IPS DF 6.9 (cell line): ENCODE results near the gene RBM47.
"Not testable (repeated sequence)": the region's sequence is repeated elsewhere in the genome, so short reads cannot be mapped to it uniquely, and the experiment has no call there.

ENCODE experiments used
- DNase-seq: peaks from one replicate; pipeline ENCODE4 v3.0.0-alpha.2; 2013; ENCODE audit warnings: low read depth, low spot score
- H3K27ac ChIP-seq: one replicate; pipeline ENCODE4 v1.5.1; 2013; ENCODE audit warnings: low read length, control low read depth
- H3K27me3 ChIP-seq: 2 replicates; pipeline ENCODE4 v1.6.1; 2013; ENCODE audit warnings: mild to moderate bottlenecking, low read length; ENCODE audit not compliant: control insufficient read depth, insufficient read depth
- H3K36me3 ChIP-seq: 2 replicates; pipeline ENCODE4 v1.6.1; 2013; ENCODE audit warnings: low read length; ENCODE audit not compliant: control insufficient read depth, insufficient read depth
- H3K4me1 ChIP-seq: 2 replicates; pipeline ENCODE4 v1.6.1; 2013; ENCODE audit warnings: low read length; ENCODE audit not compliant: control insufficient read depth, insufficient read depth
- H3K4me3 ChIP-seq: 2 replicates; pipeline ENCODE4 v1.5.1; 2013; ENCODE audit warnings: mild to moderate bottlenecking, low read length
- H3K9me3 ChIP-seq: 2 replicates; pipeline ENCODE4 v1.6.1; 2013; ENCODE audit warnings: low read length, inconsistent platforms; ENCODE audit not compliant: control insufficient read depth, insufficient read depth
- WGBS: extraction: QIAGEN DNeasy Blood & Tissue Kit; methylation state at CpG from one replicate; pipeline ENCODE4 v1.1.7; 2013; ENCODE audit warnings: mixed read lengths, missing lambda C conversion rate; ENCODE audit not compliant: insufficient read length, insufficient coverage; 5-methylcytosine and 5-hydroxymethylcytosine counted together

The RBM47 gene

GRCh38 chr4:40419231-40419912, 210.3 kb downstream of the RBM47 start:
- Histone ChIP-seq H3K27ac (no peak overlapping the region), H3K9me3 (no peaks in the 10 kb centered on the region), H3K4me3 (no peak overlapping the region), H3K36me3 (no peaks in the 10 kb centered on the region; the same call in 1 of the 2 replicates), H3K27me3 (no peaks in the 10 kb centered on the region), H3K4me1 (no peaks in the 10 kb centered on the region)
- WGBS, result no CpG with 5 or more reads among the region's 6 CpGs
- no peak for DNase-seq

GRCh38 chr4:40418430-40419230, 211.0 kb downstream of the RBM47 start:
- Histone ChIP-seq H3K27ac (no peak overlapping the region), H3K4me3 (no peak overlapping the region), H3K4me1 (no peaks in the 10 kb centered on the region), H3K9me3 (no peaks in the 10 kb centered on the region), H3K36me3 (no peaks in the 10 kb centered on the region; the same call in 1 of the 2 replicates), H3K27me3 (no peaks in the 10 kb centered on the region)
- WGBS, result no CpG with 5 or more reads among the region's 6 CpGs
- no peak for DNase-seq

GRCh38 chr4:40417941-40418340, 211.7 kb downstream of the RBM47 start:
- WGBS, result no CpG with 5 or more reads among the region's 5 CpGs
- no peaks in the 10 kb centered on the region for H3K9me3 ChIP-seq

GRCh38 chr4:40414673-40415072, 215.0 kb downstream of the RBM47 start:
- no CpG with 5 or more reads among the region's 3 CpGs for WGBS
- Histone ChIP-seq H3K27me3 (no peaks in the 10 kb centered on the region), H3K4me3 (no peak overlapping the region), H3K4me1 (no peaks in the 10 kb centered on the region), H3K27ac (no peak overlapping the region), H3K36me3 (no peaks in the 10 kb centered on the region), H3K9me3 (no peaks in the 10 kb centered on the region)
- DNase-seq, result no peak

More at GRCh38 chr4:40417941-40418340, 211.7 kb downstream of the RBM47 start:
- Histone ChIP-seq H3K27me3 (no peaks in the 10 kb centered on the region), H3K4me1 (no peaks in the 10 kb centered on the region), H3K36me3 (no peaks in the 10 kb centered on the region; the same call in 1 of the 2 replicates), H3K4me3 (no peak overlapping the region), H3K27ac (no peak overlapping the region)
- DNase-seq, result no peak

- Histone ChIP-seq H3K4me3 (no peak overlapping the region), H3K27ac (no peak overlapping the region), H3K36me3 (no peaks in the 10 kb centered on the region), H3K9me3 (no peaks in the 10 kb centered on the region), H3K4me1 (no peaks in the 10 kb centered on the region), H3K27me3 (no peaks in the 10 kb centered on the region)
- DNase-seq, result no peak
- no CpG with 5 or more reads among the region's 10 CpGs for whole genome bisulfite sequencing
Observed at GRCh38 chr4:40412866-40413795, 216.5 kb downstream of the RBM47 start.

GRCh38 chr4:40412388-40412787, 217.3 kb downstream of the RBM47 start:
- no CpG with 5 or more reads among the region's 1 CpG for WGBS
- Histone ChIP-seq H3K9me3 (no peaks in the 10 kb centered on the region), H3K4me3 (no peak overlapping the region), H3K27ac (no peak overlapping the region), H3K4me1 (no peaks in the 10 kb centered on the region), H3K27me3 (no peaks in the 10 kb centered on the region), H3K36me3 (no peaks in the 10 kb centered on the region)
- DNase-seq, result no peak

- WGBS, result no CpG with 5 or more reads among the region's 1 CpG
- H3K27me3 ChIP-seq, result no peaks in the 10 kb centered on the region
- H3K4me1 ChIP-seq, result no peaks in the 10 kb centered on the region
- no peak for DNase-seq
- no peaks in the 10 kb centered on the region for H3K36me3 ChIP-seq
- H3K9me3 ChIP-seq, result no peaks in the 10 kb centered on the region; the same call in 1 of the 2 replicates
- H3K27ac ChIP-seq, result no peak overlapping the region
- no peak overlapping the region for H3K4me3 ChIP-seq
Observed at GRCh38 chr4:40409835-40410234, 219.8 kb downstream of the RBM47 start.

- H3K36me3 ChIP-seq, DNase-seq, H3K27ac ChIP-seq, H3K27me3 ChIP-seq, H3K4me1 ChIP-seq, H3K4me3 ChIP-seq, H3K9me3 ChIP-seq: not testable (repeated sequence)
- WGBS, result no CpG with 5 or more reads among the region's 3 CpGs
Observed at GRCh38 chr4:40407468-40407867, 222.2 kb downstream of the RBM47 start.

- Histone ChIP-seq H3K27ac (no peak overlapping the region), H3K4me3 (no peak overlapping the region), H3K27me3 (no peaks in the 10 kb centered on the region), H3K9me3 (no peaks in the 10 kb centered on the region; the same call in 1 of the 2 replicates), H3K4me1 (no peaks in the 10 kb centered on the region), H3K36me3 (no peaks in the 10 kb centered on the region)
- DNase-seq, result no peak
- WGBS, result no CpG with 5 or more reads among the region's 4 CpGs
Observed at GRCh38 chr4:40406340-40406739, 223.3 kb downstream of the RBM47 start.

GRCh38 chr4:40405193-40405592, 224.5 kb downstream of the RBM47 start:
- DNase-seq, result no peak
- no peaks in the 10 kb centered on the region for H3K27me3 ChIP-seq
- H3K4me1 ChIP-seq, result no peaks in the 10 kb centered on the region
- no peaks in the 10 kb centered on the region for H3K36me3 ChIP-seq
- no peak overlapping the region for H3K27ac ChIP-seq
- no peak overlapping the region for H3K4me3 ChIP-seq
- H3K9me3 ChIP-seq, result no peaks in the 10 kb centered on the region; the same call in 1 of the 2 replicates
- no CpG with 5 or more reads among the region's 4 CpGs for WGBS
